Right lobe of liver (tissue), 6 donors: ENCODE data around the gene YWHAB. TPM values are rescaled to one million over a fixed set of nuclear protein-coding genes. Genes with fewer than 3 reads are reported as not detected.

Source experiments
- ATAC-seq, 4 donors: fragments of 200-7000 bp; cut with Tn5 transposase; one replicate each; pipeline ENCODE4 v1.9.1; 2020; ENCODE audit warnings: mild to moderate bottlenecking in 4 of 4, moderate library complexity in 4 of 4
- DNase-seq, 3 donors: peaks; one replicate each; pipeline ENCODE4 v3.0.0-alpha.2; 2020
- H3K27ac ChIP-seq, 3 donors: fragments of 200-600 bp; one replicate each; pipeline ENCODE4 v1.8.0; 2022
- H3K27me3 ChIP-seq, 2 donors: fragments of 200-600 bp; one replicate each; pipeline ENCODE4 v1.8.0; 2022
- H3K36me3 ChIP-seq, 4 donors: fragments of 200-600 bp; sonication (generic) in 1 of 4; one replicate each; pipeline versions ENCODE4 v1.5.1 to v1.8.0; 2017 to 2022; ENCODE audit warnings: control low read depth in 1 of 4
- H3K4me1 ChIP-seq, 4 donors: fragments of 200-600 bp; sonication (generic) in 1 of 4; one replicate each; pipeline versions ENCODE4 v1.5.1 to v1.8.0; 2017 to 2022; ENCODE audit warnings: control low read depth in 1 of 4
- H3K4me3 ChIP-seq, 3 donors: fragments of 200-600 bp; one replicate each; pipeline ENCODE4 v1.8.0; 2022
- H3K9me3 ChIP-seq, 4 donors: fragments of 200-600 bp; sonication (generic) in 1 of 4; one replicate each; pipeline versions ENCODE4 v1.5.1 to v1.8.0; 2017 to 2022; ENCODE audit warnings: control low read depth in 1 of 4
- POLR2A ChIP-seq: fragments of 450-650 bp; IDR thresholded peaks from one replicate; pipeline ENCODE4 v1.6.1; 2017; ENCODE audit warnings: antibody characterized with exemption, mild to moderate bottlenecking
- WGBS: methylation state at CpG from one replicate; pipeline ENCODE4 v1.1.6; 2018; ENCODE audit warnings: low coverage, low lambda C conversion rate; ENCODE audit not compliant: insufficient coverage; ENCODE audit errors: missing lambda C conversion rate; 5-methylcytosine and 5-hydroxymethylcytosine counted together
- intact Hi-C, 2 donors: fragments of 100-400 bp; cut with DNase I; formaldehyde crosslinking; loops; one replicate each; pipeline versions ENCODE4 v1.11.2 to v1.14.1; 2022
- total RNA-seq, 6 experiments: library from RNA; depleted of rRNA in 2 of 6; stranded (reverse); fragments of >200 nt in 2 of 6; fragmentation: NEBNext Ultra II Directional in 3 of 6; extraction: Animal tissue kit (Norgen Biotek cat#: 25700) in 3 of 6; gene quantifications; one replicate each; pipeline versions ENCODE4 v1.1.0 to v1.2.4, GENCODE V29; 2016 to 2023
- TF ChIP-seq, protein P1 (sequence below), 4 donors: fragments of 200-600 bp in 3 of 4; fragments of 450-650 bp in 1 of 4; IDR thresholded peaks; one replicate each; pipeline versions ENCODE4 v1.5.1 to v1.8.0; 2016 to 2022; ENCODE audit warnings: antibody characterized with exemption in 4 of 4, mild to moderate bottlenecking in 2 of 4
- donor health status: DM: no; HTN: yes; CAD: no.
- donor health status: DM: no; HTN: no; CAD: no.
- donor health status: DM: no; HTN: no; CAD: no.
- donor health status: DM: no; HTN: yes; CAD: no.
- donor health status: DM: no; HTN: yes; CAD: no.

Gene YWHAB
- total RNA-seq, 6 experiments from 2014 or later = 48.7 to 71.1 (median 54.5) TPM

DNA sequence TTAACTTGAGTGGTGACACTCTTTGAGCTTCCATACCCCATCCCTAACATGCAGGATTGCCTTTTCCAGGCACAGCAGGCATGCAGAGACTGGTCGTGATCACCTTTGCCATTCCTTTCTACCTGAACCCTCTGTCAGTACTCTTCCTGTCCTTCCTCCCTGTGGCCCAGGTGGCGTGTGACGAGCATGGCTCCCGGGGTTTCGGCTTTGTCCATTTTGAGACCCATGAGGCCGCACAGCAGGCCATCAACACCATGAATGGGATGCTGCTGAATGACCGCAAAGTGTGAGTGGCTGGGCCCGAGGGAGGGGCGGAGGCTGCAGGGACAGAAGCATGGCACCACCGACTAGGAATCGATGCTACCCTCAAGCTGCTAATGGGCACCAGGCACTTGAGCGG is 31.1 kb downstream of the YWHAB start:
- Histone ChIP-seq H3K4me3 (no peak overlapping the region), H3K9me3 (no peaks in the 10 kb centered on the region), H3K27ac (no peak overlapping the region), H3K4me1 (peaks cover 0 to 4% (median 0%) of the 10 kb centered on the region in 4 donors), H3K27me3 (no peaks in the 10 kb centered on the region), H3K36me3 (peaks cover 0 to 4% (median 0%) of the 10 kb centered on the region in 4 donors)
- intact Hi-C loops = no loop called here
- ATAC-seq = no peak
- DNase-seq = no peak
- WGBS = no CpG with 5 or more reads among the region's 12 CpGs
- TF ChIP-seq, protein P1, sequence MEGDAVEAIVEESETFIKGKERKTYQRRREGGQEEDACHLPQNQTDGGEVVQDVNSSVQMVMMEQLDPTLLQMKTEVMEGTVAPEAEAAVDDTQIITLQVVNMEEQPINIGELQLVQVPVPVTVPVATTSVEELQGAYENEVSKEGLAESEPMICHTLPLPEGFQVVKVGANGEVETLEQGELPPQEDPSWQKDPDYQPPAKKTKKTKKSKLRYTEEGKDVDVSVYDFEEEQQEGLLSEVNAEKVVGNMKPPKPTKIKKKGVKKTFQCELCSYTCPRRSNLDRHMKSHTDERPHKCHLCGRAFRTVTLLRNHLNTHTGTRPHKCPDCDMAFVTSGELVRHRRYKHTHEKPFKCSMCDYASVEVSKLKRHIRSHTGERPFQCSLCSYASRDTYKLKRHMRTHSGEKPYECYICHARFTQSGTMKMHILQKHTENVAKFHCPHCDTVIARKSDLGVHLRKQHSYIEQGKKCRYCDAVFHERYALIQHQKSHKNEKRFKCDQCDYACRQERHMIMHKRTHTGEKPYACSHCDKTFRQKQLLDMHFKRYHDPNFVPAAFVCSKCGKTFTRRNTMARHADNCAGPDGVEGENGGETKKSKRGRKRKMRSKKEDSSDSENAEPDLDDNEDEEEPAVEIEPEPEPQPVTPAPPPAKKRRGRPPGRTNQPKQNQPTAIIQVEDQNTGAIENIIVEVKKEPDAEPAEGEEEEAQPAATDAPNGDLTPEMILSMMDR (IDR thresholded peaks at IDR 0.05) = no peak
- no peak for TF ChIP-seq POLR2A

DNA sequence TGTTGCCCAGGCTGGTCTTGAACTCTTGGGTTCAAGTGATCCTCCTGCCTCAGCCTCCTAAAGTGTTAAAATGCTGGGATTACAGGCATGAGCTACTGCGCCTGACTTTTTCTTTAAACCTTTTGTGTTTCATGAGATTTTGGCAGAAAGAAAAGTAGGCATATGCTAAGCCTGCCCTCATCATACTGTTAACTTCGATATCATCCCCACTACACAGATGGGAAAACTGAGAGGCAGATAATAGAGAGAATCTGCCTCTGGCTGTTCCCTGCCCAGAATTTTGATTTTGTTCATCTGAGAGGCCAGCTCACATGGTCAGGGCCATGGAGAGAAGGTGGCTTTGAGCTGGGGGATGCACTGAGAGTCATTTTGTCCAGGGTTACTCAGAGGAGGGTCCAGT is 31.9 kb downstream of the YWHAB start:
- intact Hi-C loops = no loop called here
- TF ChIP-seq, protein P1 (IDR thresholded peaks at IDR 0.05) = no peak
- TF ChIP-seq POLR2A = no peak
- Histone ChIP-seq H3K27me3 (no peaks in the 10 kb centered on the region), H3K4me1 (no peaks in the 10 kb centered on the region), H3K4me3 (no peak overlapping the region), H3K9me3 (no peaks in the 10 kb centered on the region), H3K36me3 (peaks cover 0 to 4% (median 0%) of the 10 kb centered on the region in 4 donors), H3K27ac (no peak overlapping the region)
- DNase-seq = no peak
- ATAC-seq = no peak
- 96% methylated on average over 2 of the region's 2 CpGs for whole genome bisulfite sequencing

- Histone ChIP-seq H3K27ac (no peak overlapping the region), H3K4me1 (no peaks in the 10 kb centered on the region), H3K9me3 (no peaks in the 10 kb centered on the region), H3K36me3 (no peaks in the 10 kb centered on the region), H3K27me3 (no peaks in the 10 kb centered on the region), H3K4me3 (no peak overlapping the region)
- intact Hi-C loops = no loop called here
- 100% methylated on average over 3 of the region's 3 CpGs for WGBS
- TF ChIP-seq, protein P1 (IDR thresholded peaks at IDR 0.05) = no peak
- no peak for TF ChIP-seq POLR2A
- ATAC-seq (no peak), DNase-seq (no peak)
Observed at GRCh38 chr20:44918342-44918741, 32.8 kb downstream of the YWHAB start.

DNA sequence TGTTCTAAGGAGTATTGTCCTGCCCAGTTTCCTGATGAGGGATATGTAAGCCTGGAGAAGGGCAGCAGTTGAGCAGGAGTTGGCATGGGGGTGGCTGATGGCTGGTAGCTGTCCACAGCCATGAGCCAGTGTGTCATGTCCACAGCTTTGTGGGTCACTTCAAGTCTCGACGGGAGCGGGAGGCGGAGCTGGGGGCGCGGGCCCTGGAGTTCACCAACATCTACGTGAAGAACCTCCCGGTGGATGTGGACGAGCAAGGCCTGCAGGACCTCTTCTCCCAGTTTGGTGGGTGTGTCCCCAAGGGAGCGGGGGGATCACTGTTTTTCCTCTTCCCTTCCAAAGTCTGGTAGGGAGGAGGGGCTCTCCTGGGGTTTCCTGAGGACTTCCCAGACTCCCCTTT is 33.3 kb downstream of the YWHAB start:
- H3K27ac ChIP-seq = no peak overlapping the region
- no peaks in the 10 kb centered on the region for H3K36me3 ChIP-seq
- DNase-seq (no peak), ATAC-seq (no peak)
- no peak overlapping the region for H3K4me3 ChIP-seq
- intact Hi-C loops = no loop called here
- H3K9me3 ChIP-seq = no peaks in the 10 kb centered on the region
- no peak for TF ChIP-seq POLR2A
- TF ChIP-seq, protein P1 (IDR thresholded peaks at IDR 0.05) = no peak
- H3K4me1 ChIP-seq = no peaks in the 10 kb centered on the region
- no CpG with 5 or more reads among the region's 10 CpGs for WGBS
- no peaks in the 10 kb centered on the region for H3K27me3 ChIP-seq

- H3K4me3 ChIP-seq = no peak overlapping the region
- DNase-seq (no peak), ATAC-seq (no peak)
- H3K27me3 ChIP-seq = no peaks in the 10 kb centered on the region
- H3K27ac ChIP-seq = no peak overlapping the region
- no peaks in the 10 kb centered on the region for H3K9me3 ChIP-seq
- WGBS = no CpG with 5 or more reads among the region's 14 CpGs
- H3K4me1 ChIP-seq = no peaks in the 10 kb centered on the region
- intact Hi-C loops = no loop called here
- no peaks in the 10 kb centered on the region for H3K36me3 ChIP-seq
- TF ChIP-seq, protein P1 (IDR thresholded peaks at IDR 0.05) = no peak
- no peak for TF ChIP-seq POLR2A
Observed at GRCh38 chr20:44921447-44921846, 35.9 kb downstream of the YWHAB start.
